Measurements from ENCODE around the gene CASP2.

The CASP2 gene

DNA sequence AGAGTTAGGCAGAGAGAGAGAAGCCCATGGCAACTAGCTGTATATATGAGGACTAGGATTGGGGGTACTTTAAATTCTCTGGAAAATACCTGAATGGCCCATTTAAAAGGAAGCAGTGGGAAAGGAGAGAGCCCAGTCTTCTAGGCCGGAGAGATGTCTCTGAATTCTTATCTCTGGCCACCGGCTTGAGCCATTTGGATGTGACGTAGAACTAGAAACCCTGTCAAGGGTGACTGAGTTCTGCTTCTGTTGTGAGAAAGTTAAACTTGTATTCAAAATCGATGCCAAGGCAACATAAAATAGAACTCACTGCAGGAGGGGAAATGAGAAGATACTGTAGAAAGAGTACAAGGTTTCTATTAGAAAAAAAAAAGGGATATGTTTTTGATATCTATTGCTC, 31.2 kb upstream of the CASP2 start:
- Histone ChIP-seq H3F3A (ENCODE audit: insufficient read depth, low read length) (no peaks in the 10 kb centered on the region), H3K9ac (ENCODE audit: low read length) (no peak overlapping the region), H3K36me3 (ENCODE audit: insufficient read depth, low read length) (no peaks in the 10 kb centered on the region), H3K79me2 (ENCODE audit: insufficient read depth, low read length) (no peaks in the 10 kb centered on the region), H3K4me2 (ENCODE audit: low read length) (no peak overlapping the region), H4K20me1 (ENCODE audit: insufficient read depth, low read length) (no peaks in the 10 kb centered on the region), H3K4me3 (ENCODE audit: low read depth, low read length, poor library complexity, severe bottlenecking) (no peak overlapping the region), H3K9me3 (ENCODE audit: low read length) (no peaks in the 10 kb centered on the region), H3K9me2 (ENCODE audit: low read depth, low read length) (no peaks in the 10 kb centered on the region), H3K27ac (ENCODE audit: low read depth, low read length, poor library complexity, severe bottlenecking) (no peak overlapping the region), H2AFZ (ENCODE audit: low read length) (no peak overlapping the region), H3K27me3 (ENCODE audit: insufficient read depth, low read length) (no peaks in the 10 kb centered on the region), H3K4me1 (ENCODE audit: insufficient read depth, low read length, severe bottlenecking) (no peaks in the 10 kb centered on the region)
- TF ChIP-seq EZH2 (IDR thresholded peaks at IDR 0.05; ENCODE audit: borderline replicate concordance, low read length) = no peak
- TF ChIP-seq, protein P1, sequence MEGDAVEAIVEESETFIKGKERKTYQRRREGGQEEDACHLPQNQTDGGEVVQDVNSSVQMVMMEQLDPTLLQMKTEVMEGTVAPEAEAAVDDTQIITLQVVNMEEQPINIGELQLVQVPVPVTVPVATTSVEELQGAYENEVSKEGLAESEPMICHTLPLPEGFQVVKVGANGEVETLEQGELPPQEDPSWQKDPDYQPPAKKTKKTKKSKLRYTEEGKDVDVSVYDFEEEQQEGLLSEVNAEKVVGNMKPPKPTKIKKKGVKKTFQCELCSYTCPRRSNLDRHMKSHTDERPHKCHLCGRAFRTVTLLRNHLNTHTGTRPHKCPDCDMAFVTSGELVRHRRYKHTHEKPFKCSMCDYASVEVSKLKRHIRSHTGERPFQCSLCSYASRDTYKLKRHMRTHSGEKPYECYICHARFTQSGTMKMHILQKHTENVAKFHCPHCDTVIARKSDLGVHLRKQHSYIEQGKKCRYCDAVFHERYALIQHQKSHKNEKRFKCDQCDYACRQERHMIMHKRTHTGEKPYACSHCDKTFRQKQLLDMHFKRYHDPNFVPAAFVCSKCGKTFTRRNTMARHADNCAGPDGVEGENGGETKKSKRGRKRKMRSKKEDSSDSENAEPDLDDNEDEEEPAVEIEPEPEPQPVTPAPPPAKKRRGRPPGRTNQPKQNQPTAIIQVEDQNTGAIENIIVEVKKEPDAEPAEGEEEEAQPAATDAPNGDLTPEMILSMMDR (IDR thresholded peaks at IDR 0.05; ENCODE audit: low read length) = no peak

DNA sequence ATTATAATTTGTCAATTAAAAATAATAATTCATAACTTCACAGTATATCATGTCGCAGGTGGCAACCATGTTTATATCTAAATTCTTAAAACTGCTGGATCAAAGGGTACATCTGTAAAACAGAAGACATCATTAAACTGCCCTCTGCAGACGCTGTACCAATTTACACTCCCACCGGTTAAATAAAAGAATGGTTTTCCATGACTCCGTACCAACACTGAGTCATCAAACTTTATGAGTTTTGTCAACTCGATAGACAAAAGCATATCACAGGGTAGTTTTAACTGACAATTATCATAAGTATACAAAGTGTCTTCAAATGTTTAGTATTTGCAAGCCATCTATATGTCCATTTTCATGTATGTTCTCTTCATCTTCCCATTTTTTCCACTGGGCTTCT, 30.6 kb upstream of the CASP2 start:
- H3K4me2 ChIP-seq (ENCODE audit: low read length) = no peak overlapping the region
- H3K36me3 ChIP-seq (ENCODE audit: insufficient read depth, low read length) = no peaks in the 10 kb centered on the region
- H3K4me1 ChIP-seq (ENCODE audit: insufficient read depth, low read length, severe bottlenecking) = no peaks in the 10 kb centered on the region
- no peaks in the 10 kb centered on the region for H4K20me1 ChIP-seq (ENCODE audit: insufficient read depth, low read length)
- no peaks in the 10 kb centered on the region for H3K27me3 ChIP-seq (ENCODE audit: insufficient read depth, low read length)
- H3K9ac ChIP-seq (ENCODE audit: low read length) = no peak overlapping the region
- H3F3A ChIP-seq (ENCODE audit: insufficient read depth, low read length) = no peaks in the 10 kb centered on the region
- H3K4me3 ChIP-seq (ENCODE audit: low read depth, low read length, poor library complexity, severe bottlenecking) = no peak overlapping the region
- no peaks in the 10 kb centered on the region for H3K9me2 ChIP-seq (ENCODE audit: low read depth, low read length)
- no peak overlapping the region for H2AFZ ChIP-seq (ENCODE audit: low read length)
- H3K9me3 ChIP-seq (ENCODE audit: low read length) = no peaks in the 10 kb centered on the region
- no peaks in the 10 kb centered on the region for H3K79me2 ChIP-seq (ENCODE audit: insufficient read depth, low read length)
- no peak overlapping the region for H3K27ac ChIP-seq (ENCODE audit: low read depth, low read length, poor library complexity, severe bottlenecking)
- TF ChIP-seq, protein P1 (IDR thresholded peaks at IDR 0.05; ENCODE audit: low read length) = no peak
- TF ChIP-seq EZH2 (IDR thresholded peaks at IDR 0.05; ENCODE audit: borderline replicate concordance, low read length) = no peak

- Histone ChIP-seq H2AFZ (ENCODE audit: low read length) (no peak overlapping the region), H3K36me3 (ENCODE audit: insufficient read depth, low read length) (no peaks in the 10 kb centered on the region), H3K4me1 (ENCODE audit: insufficient read depth, low read length, severe bottlenecking) (peaks cover 4% of the 10 kb centered on the region), H3K27me3 (ENCODE audit: insufficient read depth, low read length) (no peaks in the 10 kb centered on the region), H3F3A (ENCODE audit: insufficient read depth, low read length) (no peaks in the 10 kb centered on the region), H3K9ac (ENCODE audit: low read length) (no peak overlapping the region), H3K4me2 (ENCODE audit: low read length) (no peak overlapping the region), H3K9me3 (ENCODE audit: low read length) (no peaks in the 10 kb centered on the region), H3K79me2 (ENCODE audit: insufficient read depth, low read length) (no peaks in the 10 kb centered on the region), H3K4me3 (ENCODE audit: low read depth, low read length, poor library complexity, severe bottlenecking) (no peak overlapping the region), H3K27ac (ENCODE audit: low read depth, low read length, poor library complexity, severe bottlenecking) (no peak overlapping the region), H3K9me2 (ENCODE audit: low read depth, low read length) (no peaks in the 10 kb centered on the region), H4K20me1 (ENCODE audit: insufficient read depth, low read length) (no peaks in the 10 kb centered on the region)
- TF ChIP-seq, protein P1 (IDR thresholded peaks at IDR 0.05; ENCODE audit: low read length) = no peak
- no peak for TF ChIP-seq EZH2 (IDR thresholded peaks at IDR 0.05; ENCODE audit: borderline replicate concordance, low read length)
Observed at GRCh38 chr7:143258831-143259230, 29.3 kb upstream of the CASP2 start.
